ENCODE results near the gene CHMP4B.

Gene CHMP4B

DNA sequence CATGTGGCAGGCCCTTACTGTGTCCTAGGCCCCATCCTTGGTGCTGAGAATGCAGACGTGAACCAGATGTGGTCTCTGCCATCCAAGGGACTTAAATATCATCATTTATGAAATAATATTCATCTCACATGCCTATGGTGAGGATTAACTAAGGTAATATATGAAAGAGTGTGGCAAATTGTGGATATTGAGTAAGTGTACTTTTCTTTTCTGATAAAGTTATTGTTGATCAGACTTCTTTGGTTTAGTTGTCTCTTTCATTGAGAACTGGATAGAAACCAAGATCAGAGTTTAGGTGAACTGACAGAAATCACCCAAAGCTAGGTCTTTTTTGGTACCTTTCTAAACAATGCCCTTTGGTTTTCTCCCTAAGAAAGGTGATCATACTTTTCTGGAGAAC lies 5.0 kb downstream of the CHMP4B start:
- Histone ChIP-seq H3F3A (ENCODE audit: insufficient read depth, low read length) (peaks cover 94% of the 10 kb centered on the region), H3K27ac (ENCODE audit: low read length) (peak overlapping the region; percentile 88; the same call in 1 of the 2 replicates), H3K4me1 (ENCODE audit: low read length) (peaks cover 58% of the 10 kb centered on the region), H3K4me2 (ENCODE audit: low read depth, low read length) (peak overlapping the region; percentile 80), H2AFZ (ENCODE audit: low read length) (no peak overlapping the region), H3K9me2 (replicated peaks; ENCODE audit: insufficient read depth, low read length) (no peaks in the 10 kb centered on the region), H3K36me3 (replicated peaks; ENCODE audit: insufficient read depth, low read length) (no peaks in the 10 kb centered on the region; the same call in 1 of the 2 replicates), H4K20me1 (ENCODE audit: insufficient read depth, low read length) (no peaks in the 10 kb centered on the region), H3K9ac (ENCODE audit: low read length) (peak overlapping the region; percentile 93; the same call in 1 of the 2 replicates), H3K27me3 (replicated peaks; ENCODE audit: insufficient read depth, low read length) (no peaks in the 10 kb centered on the region), H3K79me2 (ENCODE audit: low read length) (peaks cover 100% of the 10 kb centered on the region), H3K9me3 (replicated peaks; ENCODE audit: insufficient read depth, low read length) (no peaks in the 10 kb centered on the region), H3K4me3 (ENCODE audit: low read length) (peak overlapping the region; percentile 91)
- no peak for TF ChIP-seq EZH2phosphoT487 (IDR thresholded peaks at IDR 0.05; ENCODE audit: low read length)
- no peak for TF ChIP-seq EZH2 (optimal IDR thresholded peaks at IDR 0.05; ENCODE audit: low read depth, low read length)
- TF ChIP-seq, protein P1, sequence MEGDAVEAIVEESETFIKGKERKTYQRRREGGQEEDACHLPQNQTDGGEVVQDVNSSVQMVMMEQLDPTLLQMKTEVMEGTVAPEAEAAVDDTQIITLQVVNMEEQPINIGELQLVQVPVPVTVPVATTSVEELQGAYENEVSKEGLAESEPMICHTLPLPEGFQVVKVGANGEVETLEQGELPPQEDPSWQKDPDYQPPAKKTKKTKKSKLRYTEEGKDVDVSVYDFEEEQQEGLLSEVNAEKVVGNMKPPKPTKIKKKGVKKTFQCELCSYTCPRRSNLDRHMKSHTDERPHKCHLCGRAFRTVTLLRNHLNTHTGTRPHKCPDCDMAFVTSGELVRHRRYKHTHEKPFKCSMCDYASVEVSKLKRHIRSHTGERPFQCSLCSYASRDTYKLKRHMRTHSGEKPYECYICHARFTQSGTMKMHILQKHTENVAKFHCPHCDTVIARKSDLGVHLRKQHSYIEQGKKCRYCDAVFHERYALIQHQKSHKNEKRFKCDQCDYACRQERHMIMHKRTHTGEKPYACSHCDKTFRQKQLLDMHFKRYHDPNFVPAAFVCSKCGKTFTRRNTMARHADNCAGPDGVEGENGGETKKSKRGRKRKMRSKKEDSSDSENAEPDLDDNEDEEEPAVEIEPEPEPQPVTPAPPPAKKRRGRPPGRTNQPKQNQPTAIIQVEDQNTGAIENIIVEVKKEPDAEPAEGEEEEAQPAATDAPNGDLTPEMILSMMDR (IDR thresholded peaks at IDR 0.05; ENCODE audit: low read length), result no peak
- no peak for DNase-seq

DNA sequence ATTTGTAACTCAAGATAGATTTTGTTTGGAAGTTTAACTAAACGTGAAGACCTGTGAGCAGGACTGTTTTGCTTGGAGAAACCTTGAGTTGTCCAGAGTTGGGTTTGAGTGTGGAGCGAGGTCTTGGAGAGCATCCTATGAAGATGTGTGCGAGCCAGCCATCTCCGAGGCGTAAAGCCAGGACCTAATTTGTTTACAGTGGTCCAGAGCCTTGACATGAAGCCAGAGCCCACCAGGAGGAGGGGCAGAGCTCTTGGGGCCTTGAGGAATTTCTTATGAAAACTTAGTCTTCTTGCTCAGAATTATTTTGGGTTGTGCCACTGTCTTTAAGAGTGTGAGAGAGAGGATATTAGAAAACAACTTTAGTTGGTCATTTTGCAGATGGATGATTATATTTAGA lies 6.3 kb downstream of the CHMP4B start:
- peak overlapping the region; percentile 88 for H3K27ac ChIP-seq (ENCODE audit: low read length)
- no peak for DNase-seq
- H3K4me1 ChIP-seq (ENCODE audit: low read length), result peaks cover 63% of the 10 kb centered on the region
- peaks cover 100% of the 10 kb centered on the region for H3K79me2 ChIP-seq (ENCODE audit: low read length)
- H3K9ac ChIP-seq (ENCODE audit: low read length), result peak overlapping the region; percentile 93; the same call in 1 of the 2 replicates
- no peak overlapping the region for H2AFZ ChIP-seq (ENCODE audit: low read length)
- H4K20me1 ChIP-seq (ENCODE audit: insufficient read depth, low read length), result no peaks in the 10 kb centered on the region
- no peaks in the 10 kb centered on the region for H3K27me3 ChIP-seq (replicated peaks; ENCODE audit: insufficient read depth, low read length)
- H3K4me3 ChIP-seq (ENCODE audit: low read length), result peak overlapping the region; percentile 91
- TF ChIP-seq, protein P1 (IDR thresholded peaks at IDR 0.05; ENCODE audit: low read length), result no peak
- TF ChIP-seq EZH2 (optimal IDR thresholded peaks at IDR 0.05; ENCODE audit: low read depth, low read length), result no peak
- TF ChIP-seq EZH2phosphoT487 (IDR thresholded peaks at IDR 0.05; ENCODE audit: low read length), result no peak
- H3K4me2 ChIP-seq (ENCODE audit: low read depth, low read length), result peak overlapping the region; percentile 80
- H3K9me2 ChIP-seq (replicated peaks; ENCODE audit: insufficient read depth, low read length), result no peaks in the 10 kb centered on the region
- peaks cover 82% of the 10 kb centered on the region for H3F3A ChIP-seq (ENCODE audit: insufficient read depth, low read length)
- H3K9me3 ChIP-seq (replicated peaks; ENCODE audit: insufficient read depth, low read length), result no peaks in the 10 kb centered on the region
- H3K36me3 ChIP-seq (replicated peaks; ENCODE audit: insufficient read depth, low read length), result peaks cover 2% of the 10 kb centered on the region; the same call in 1 of the 2 replicates

DNA sequence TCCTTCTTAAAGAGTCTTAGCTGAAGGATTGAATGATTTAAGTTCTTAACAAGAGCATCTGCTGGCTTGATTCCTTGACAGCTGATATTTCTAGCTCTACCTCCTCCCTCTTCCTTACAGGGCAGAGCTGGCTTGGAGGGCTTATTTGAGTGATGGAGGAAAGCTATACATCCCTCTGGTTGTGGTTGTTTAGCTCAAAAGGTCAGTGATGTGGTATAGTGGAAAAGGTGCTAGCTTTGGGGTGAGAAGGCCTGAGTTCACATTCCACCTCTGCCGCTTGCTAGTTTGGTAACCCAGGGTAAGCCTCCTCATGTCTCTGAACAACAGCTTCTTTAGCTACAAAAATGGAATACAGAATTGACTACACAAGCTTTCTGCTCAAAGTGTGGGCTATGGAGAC lies 8.3 kb downstream of the CHMP4B start:
- H4K20me1 ChIP-seq (ENCODE audit: insufficient read depth, low read length), result no peaks in the 10 kb centered on the region
- H3K27me3 ChIP-seq (replicated peaks; ENCODE audit: insufficient read depth, low read length), result no peaks in the 10 kb centered on the region
- peak overlapping the region; percentile 88; the same call in 1 of the 2 replicates for H3K27ac ChIP-seq (ENCODE audit: low read length)
- H3K9me2 ChIP-seq (replicated peaks; ENCODE audit: insufficient read depth, low read length), result no peaks in the 10 kb centered on the region
- H3K4me3 ChIP-seq (ENCODE audit: low read length), result 0 out of 2 replicates have a peak overlapping the region, but pooled peaks have one; percentile 5
- peaks cover 82% of the 10 kb centered on the region for H3K4me1 ChIP-seq (ENCODE audit: low read length)
- peaks cover 80% of the 10 kb centered on the region for H3F3A ChIP-seq (ENCODE audit: insufficient read depth, low read length)
- H3K4me2 ChIP-seq (ENCODE audit: low read depth, low read length), result peak overlapping the region; percentile 80; the same call in 1 of the 2 replicates
- no peaks in the 10 kb centered on the region for H3K9me3 ChIP-seq (replicated peaks; ENCODE audit: insufficient read depth, low read length)
- no peak for DNase-seq
- TF ChIP-seq EZH2 (optimal IDR thresholded peaks at IDR 0.05; ENCODE audit: low read depth, low read length) (no peak), EZH2phosphoT487 (IDR thresholded peaks at IDR 0.05; ENCODE audit: low read length) (no peak)
- TF ChIP-seq, protein P1 (IDR thresholded peaks at IDR 0.05; ENCODE audit: low read length), result no peak
- peaks cover 100% of the 10 kb centered on the region for H3K79me2 ChIP-seq (ENCODE audit: low read length)
- H2AFZ ChIP-seq (ENCODE audit: low read length), result no peak overlapping the region
- H3K36me3 ChIP-seq (replicated peaks; ENCODE audit: insufficient read depth, low read length), result peaks cover 6% of the 10 kb centered on the region; the same call in 1 of the 2 replicates
- H3K9ac ChIP-seq (ENCODE audit: low read length), result peak overlapping the region; percentile 1; the same call in 1 of the 2 replicates
